ENCODE data around the gene FAM240B. TPM values are rescaled to one million over a fixed set of nuclear protein-coding genes. Genes with fewer than 3 reads are reported as not detected.

Gene FAM240B
- polyA plus RNA-seq, 3 donors: not detected

GRCh38 chr9:38718148-38718547, 1.8 kb downstream of the FAM240B start:
- no peak overlapping the region for H3K4me3 ChIP-seq (replicated peaks in 1 of 3; ENCODE audit: low read depth in 2 of 3, low read length in 3 of 3)
- Mint-ChIP-seq H3K36me3 (no peaks in the 10 kb centered on the region), H3K4me3 (no peak overlapping the region), H3K4me1 (no peaks in the 10 kb centered on the region), H3K9me3 (peaks cover 0 to 4% (median 0%) of the 10 kb centered on the region in 7 donors), H3K27me3 (ENCODE audit: low read depth in 3 of 3) (peaks cover 0 to 6% (median 4%) of the 10 kb centered on the region in 3 donors), H3K27ac (no peak overlapping the region)
- no peaks in the 10 kb centered on the region for H3K4me1 ChIP-seq (ENCODE audit: control insufficient read depth in 1 of 2, insufficient read depth in 2 of 2, low read length in 2 of 2)
- no peak for DNase-seq
- H3K79me2 ChIP-seq (ENCODE audit: insufficient read depth, low read length): no peaks in the 10 kb centered on the region
- H3K27ac ChIP-seq (ENCODE audit: low read depth in 1 of 2, low read length in 2 of 2): no peak overlapping the region
- H3K36me3 ChIP-seq (replicated peaks in 1 of 2; ENCODE audit: control insufficient read depth in 1 of 2, insufficient read depth in 2 of 2, low read length in 2 of 2): no peaks in the 10 kb centered on the region
- no peak overlapping the region for H2AFZ ChIP-seq (ENCODE audit: insufficient read depth, low read depth, low read length, poor library complexity, severe bottlenecking)
- no peak overlapping the region for H3K4me2 ChIP-seq (replicated peaks; ENCODE audit: extremely low read depth, low read length, poor library complexity, severe bottlenecking)
- TF ChIP-seq, protein P1, sequence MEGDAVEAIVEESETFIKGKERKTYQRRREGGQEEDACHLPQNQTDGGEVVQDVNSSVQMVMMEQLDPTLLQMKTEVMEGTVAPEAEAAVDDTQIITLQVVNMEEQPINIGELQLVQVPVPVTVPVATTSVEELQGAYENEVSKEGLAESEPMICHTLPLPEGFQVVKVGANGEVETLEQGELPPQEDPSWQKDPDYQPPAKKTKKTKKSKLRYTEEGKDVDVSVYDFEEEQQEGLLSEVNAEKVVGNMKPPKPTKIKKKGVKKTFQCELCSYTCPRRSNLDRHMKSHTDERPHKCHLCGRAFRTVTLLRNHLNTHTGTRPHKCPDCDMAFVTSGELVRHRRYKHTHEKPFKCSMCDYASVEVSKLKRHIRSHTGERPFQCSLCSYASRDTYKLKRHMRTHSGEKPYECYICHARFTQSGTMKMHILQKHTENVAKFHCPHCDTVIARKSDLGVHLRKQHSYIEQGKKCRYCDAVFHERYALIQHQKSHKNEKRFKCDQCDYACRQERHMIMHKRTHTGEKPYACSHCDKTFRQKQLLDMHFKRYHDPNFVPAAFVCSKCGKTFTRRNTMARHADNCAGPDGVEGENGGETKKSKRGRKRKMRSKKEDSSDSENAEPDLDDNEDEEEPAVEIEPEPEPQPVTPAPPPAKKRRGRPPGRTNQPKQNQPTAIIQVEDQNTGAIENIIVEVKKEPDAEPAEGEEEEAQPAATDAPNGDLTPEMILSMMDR (IDR thresholded peaks at IDR 0.05): no peak
- intact Hi-C loops (cut with micrococcal nuclease): no loop called here
- no peaks in the 10 kb centered on the region for H3K9me3 ChIP-seq (replicated peaks in 1 of 2; ENCODE audit: control insufficient read depth in 1 of 2, insufficient read depth in 1 of 2, low read length in 2 of 2)
- no peaks in the 10 kb centered on the region for H4K20me1 ChIP-seq (ENCODE audit: insufficient read depth, low read length)
- H3K9ac ChIP-seq (ENCODE audit: insufficient read depth, low read length, poor library complexity, severe bottlenecking): no peak overlapping the region
- WGBS (ENCODE audit: insufficient coverage): 83% methylated on average over 1 of the region's 1 CpG
- H3K27me3 ChIP-seq (ENCODE audit: control insufficient read depth in 2 of 2, insufficient read depth in 2 of 2, low read length in 2 of 2): no peaks in the 10 kb centered on the region

- Histone ChIP-seq H3K4me1 (ENCODE audit: control insufficient read depth in 1 of 2, insufficient read depth in 2 of 2, low read length in 2 of 2) (no peaks in the 10 kb centered on the region), H3K4me2 (replicated peaks; ENCODE audit: extremely low read depth, low read length, poor library complexity, severe bottlenecking) (no peak overlapping the region), H3K9ac (ENCODE audit: insufficient read depth, low read length, poor library complexity, severe bottlenecking) (no peak overlapping the region), H3K27ac (ENCODE audit: low read depth in 1 of 2, low read length in 2 of 2) (no peak overlapping the region), H4K20me1 (ENCODE audit: insufficient read depth, low read length) (no peaks in the 10 kb centered on the region), H3K9me3 (replicated peaks in 1 of 2; ENCODE audit: control insufficient read depth in 1 of 2, insufficient read depth in 1 of 2, low read length in 2 of 2) (no peaks in the 10 kb centered on the region), H3K27me3 (ENCODE audit: control insufficient read depth in 2 of 2, insufficient read depth in 2 of 2, low read length in 2 of 2) (no peaks in the 10 kb centered on the region), H3K36me3 (replicated peaks in 1 of 2; ENCODE audit: control insufficient read depth in 1 of 2, insufficient read depth in 2 of 2, low read length in 2 of 2) (no peaks in the 10 kb centered on the region), H3K4me3 (replicated peaks in 1 of 3; ENCODE audit: low read depth in 2 of 3, low read length in 3 of 3) (no peak overlapping the region), H3K79me2 (ENCODE audit: insufficient read depth, low read length) (no peaks in the 10 kb centered on the region), H2AFZ (ENCODE audit: insufficient read depth, low read depth, low read length, poor library complexity, severe bottlenecking) (no peak overlapping the region)
- no peaks in the 10 kb centered on the region for H3K4me1 Mint-ChIP-seq
- intact Hi-C loops (cut with micrococcal nuclease): no loop called here
- TF ChIP-seq, protein P1 (IDR thresholded peaks at IDR 0.05): no peak
- WGBS (ENCODE audit: insufficient coverage): 80% methylated on average over 1 of the region's 2 CpGs
- peaks cover 0 to 10% (median 3%) of the 10 kb centered on the region in 3 donors for H3K27me3 Mint-ChIP-seq (ENCODE audit: low read depth in 3 of 3)
- H3K9me3 Mint-ChIP-seq: peaks cover 0 to 4% (median 0%) of the 10 kb centered on the region in 7 donors
- H3K36me3 Mint-ChIP-seq: no peaks in the 10 kb centered on the region
- H3K27ac Mint-ChIP-seq: no peak overlapping the region
- DNase-seq: no peak
- no peak overlapping the region for H3K4me3 Mint-ChIP-seq
These were observed 4.2 kb downstream of the FAM240B start for GRCh38 chr9:38715684-38716083.
